GM21529 (cell line): ENCODE measurements around the gene TMEM141.

Experiments used
- ATAC-seq: cut with Tn5 transposase; IDR thresholded peaks from one replicate; pipeline ENCODE4 v1.9.1; 2021; ENCODE audit not compliant: unreplicated experiment

Gene TMEM141

DNA sequence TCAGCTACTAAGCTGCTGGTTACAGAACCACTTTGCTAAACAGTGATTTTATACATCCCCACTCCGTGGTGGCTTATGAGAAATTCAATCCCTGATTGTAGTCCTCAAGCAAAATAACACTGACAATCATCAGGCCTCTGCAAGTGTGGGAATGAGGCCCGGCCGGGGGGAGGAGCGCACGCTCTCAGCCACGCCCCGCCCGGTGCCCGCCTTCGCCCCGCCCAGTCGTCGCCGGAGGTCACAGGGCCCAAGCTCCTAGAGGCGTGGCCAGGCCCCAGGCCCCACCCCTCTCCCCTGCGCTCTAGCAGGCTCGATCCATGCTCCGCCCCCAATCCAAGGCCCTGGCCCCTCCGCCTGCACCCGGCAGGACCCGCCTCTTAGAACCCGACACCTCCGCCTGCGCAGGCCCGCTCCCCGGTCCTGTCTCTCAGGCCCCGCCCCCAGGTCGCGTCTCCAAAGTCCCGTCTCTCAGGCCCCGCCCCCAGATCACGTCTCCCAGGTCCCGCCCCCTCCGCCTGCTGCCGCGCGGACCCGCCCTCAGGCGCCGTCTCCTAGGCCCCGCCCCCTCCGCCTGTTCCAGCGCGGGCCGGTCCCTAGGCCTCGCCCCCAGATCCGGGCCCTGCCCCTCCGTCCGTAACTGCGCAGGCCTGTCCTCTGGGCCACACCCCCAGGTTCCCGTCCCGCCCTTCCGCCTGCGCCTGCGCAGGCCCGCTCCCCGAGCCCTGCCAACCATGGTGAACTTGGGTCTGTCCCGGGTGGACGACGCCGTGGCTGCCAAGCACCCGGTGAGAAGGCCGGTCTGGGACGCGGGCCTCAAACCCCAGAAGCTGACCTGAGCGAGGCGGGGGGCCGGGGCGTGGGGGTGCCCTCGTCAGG is at the start of gene TMEM141:
TSS of gene TMEM141 (plus strand) at position 705 of the 876 bp plus-strand sequence. CDS start at position 732, 27 bp downstream.
- ATAC-seq: peak; percentile 80

DNA sequence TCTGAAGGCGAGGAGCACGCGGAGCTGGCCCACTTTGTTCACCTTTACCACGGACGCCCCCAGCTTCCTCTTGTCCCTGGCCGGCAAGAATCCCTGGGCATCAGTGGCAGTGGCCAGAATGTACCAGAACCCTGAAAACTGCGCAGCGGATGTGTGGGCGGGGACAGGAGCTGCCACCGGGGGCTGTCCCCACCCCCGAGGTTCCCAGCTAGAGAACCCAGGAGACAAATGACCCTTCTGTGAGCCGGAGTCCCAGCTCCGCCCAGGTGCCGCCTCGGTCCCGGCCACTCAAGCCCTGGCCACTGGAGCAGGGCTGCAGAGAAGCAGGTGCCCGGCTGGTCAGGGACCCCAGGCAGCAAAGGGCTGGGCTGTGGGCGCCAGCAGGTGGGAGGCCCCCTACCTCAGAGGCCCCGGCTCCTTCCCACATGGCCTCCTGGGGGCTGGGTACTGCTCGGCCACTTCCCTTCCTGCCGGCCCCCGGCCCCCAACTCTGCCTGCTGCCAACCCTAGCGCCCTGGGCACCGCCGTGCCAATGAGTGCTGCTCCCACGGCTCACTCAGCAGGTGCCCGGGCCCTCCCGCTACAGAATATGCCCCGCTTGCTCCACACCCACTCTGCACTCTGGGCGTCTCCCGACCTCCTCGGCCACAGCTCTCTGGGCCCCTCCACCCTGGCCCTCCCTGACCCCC is 49.1 kb upstream of the TMEM141 start:
- no peak for ATAC-seq

DNA sequence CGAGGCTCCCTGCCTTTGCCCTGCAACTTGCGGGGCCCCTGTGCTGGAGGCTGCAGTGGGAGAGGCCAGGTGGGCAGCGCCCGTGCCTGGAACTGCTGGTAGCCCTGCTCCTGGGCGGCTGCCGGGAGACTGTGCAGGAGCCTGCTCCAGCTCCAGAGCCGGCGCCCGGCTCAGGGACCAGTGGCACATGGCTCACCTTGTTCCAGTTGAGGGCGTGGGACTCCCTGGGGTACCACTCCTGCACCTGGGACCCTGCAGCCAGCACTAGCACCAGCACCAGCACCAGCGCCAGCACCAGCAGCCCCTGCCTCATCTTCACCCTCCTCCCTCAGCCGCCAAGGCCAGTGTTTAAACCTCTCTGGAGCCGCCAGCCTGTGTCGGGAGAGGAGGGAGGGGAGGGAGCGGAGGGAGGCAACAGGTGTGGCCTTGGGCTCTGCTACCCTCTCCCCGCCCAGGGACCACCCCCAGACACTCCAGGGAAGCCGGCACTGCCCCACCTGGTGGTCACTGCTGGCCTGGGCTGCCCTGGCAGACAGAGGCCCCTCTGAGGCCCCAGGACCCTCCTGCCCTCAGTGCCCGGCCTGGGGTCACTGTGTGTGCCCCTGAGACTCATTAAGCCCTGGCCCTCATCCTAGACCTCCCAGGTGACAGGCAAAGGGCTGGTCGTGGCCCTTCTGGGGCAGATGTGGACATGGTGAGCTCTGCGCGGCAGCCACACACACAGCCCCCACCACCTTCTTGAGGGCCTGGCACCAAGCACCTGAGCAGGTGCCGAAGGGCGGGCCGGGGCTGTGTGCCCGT is 48.4 kb upstream of the TMEM141 start, which contains the start of gene LCN10:
TSS of gene LCN10 (minus strand) at position 350 of the 801 bp plus-strand sequence. CDS start at position 313, 37 bp downstream.
- no peak for ATAC-seq

DNA sequence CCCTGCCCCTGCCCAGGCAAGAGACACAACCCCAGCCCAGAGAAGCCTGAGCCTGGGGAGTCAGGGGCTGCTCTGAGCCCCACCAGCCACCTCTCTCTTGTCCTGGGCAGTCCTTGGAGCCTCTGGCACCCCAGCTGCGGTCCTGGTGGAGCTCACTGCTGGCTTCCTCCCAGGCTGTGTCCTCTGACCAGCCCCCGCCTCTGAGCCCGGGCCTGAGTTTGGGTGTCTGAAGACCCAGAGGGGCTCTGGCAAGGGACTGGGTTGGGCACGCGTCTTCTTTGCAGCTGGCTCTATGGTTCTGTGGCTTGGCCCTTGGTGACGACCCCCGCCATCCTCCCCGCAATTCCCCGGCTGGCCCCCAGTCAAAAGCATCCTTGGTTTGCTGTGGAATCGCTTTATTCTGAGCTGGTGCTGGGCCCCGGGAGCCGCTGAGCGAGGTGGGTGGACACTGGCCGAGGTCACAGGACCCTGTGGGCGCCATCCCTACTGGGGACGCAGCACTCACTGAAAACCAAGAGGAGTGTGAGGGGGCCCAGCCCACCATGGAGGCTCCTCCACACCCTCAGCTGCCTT is 47.4 kb upstream of the TMEM141 start:
- ATAC-seq: no peak

DNA sequence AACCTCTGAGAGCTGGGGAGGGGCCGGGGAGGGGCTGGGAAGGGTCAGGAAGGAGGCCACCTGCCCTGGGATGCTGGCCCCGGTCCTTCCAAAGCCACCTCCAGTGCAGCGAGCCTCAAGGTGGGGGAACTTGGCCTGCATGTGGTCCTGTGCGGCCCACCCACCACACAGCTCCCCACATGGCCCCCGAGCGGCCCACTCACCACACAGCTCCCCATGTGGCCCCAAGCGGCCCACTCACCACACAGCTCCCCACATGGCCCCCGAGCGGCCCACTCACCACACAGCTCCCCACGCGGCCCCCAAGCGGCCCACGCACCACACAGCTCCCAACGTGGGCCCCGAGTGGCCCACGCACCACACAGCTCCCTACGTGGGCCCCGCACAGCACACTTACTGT is 46.4 kb upstream of the TMEM141 start:
- ATAC-seq: no peak

DNA sequence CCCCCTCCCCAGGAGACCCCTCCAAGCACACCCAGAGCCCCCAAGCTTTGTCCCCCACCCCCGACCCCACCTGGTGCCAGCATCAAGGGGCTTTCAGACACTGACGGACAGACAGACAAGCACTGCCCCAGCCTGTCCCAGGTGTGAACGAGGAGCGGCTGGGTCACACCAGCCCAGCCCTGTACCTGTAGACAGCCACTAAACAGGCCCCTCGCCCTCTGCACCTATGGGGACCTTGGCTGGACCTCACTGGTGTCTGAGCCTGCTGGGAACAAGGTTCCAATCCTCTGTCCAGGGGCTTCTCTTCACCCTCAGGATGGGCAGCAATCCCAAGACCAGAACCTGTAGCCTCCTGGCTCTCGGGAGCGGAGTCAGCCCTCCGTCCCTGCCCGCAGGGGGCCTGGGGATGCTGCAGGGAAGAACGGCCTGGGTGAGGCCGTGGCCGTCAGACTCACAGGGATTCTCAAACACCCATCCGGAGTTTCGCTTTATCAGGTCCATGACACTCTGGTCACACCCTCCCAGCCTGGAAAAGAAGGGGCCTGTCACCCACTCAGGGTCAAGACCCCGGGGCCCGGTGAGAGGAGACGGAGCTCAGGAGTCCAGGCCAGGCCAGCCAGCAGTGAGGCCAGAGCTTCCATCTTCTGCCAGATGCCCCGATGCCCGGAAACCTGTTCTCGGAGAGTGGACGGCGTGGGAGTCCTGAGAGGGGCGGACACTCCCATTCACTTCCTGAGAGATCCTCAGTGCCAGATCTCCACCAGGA is 45.6 kb upstream of the TMEM141 start:
- ATAC-seq: no peak

DNA sequence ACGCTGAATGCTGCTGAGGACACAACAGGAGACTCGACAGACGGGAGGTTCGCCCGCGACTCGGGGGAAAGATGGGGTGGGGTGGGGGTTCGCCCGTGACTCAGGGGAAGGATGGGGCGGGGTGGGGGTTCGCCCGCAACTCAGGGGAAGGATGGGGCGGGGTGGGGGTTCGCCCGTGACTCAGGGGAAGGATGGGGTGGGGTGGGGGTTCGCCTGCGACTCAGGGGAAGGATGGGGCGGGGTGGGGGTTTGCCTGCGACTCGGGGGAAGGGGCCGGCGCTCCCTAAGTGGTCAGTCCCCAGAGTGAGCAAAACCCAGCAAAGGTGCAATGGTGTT is 45.0 kb upstream of the TMEM141 start:
- no peak for ATAC-seq

DNA sequence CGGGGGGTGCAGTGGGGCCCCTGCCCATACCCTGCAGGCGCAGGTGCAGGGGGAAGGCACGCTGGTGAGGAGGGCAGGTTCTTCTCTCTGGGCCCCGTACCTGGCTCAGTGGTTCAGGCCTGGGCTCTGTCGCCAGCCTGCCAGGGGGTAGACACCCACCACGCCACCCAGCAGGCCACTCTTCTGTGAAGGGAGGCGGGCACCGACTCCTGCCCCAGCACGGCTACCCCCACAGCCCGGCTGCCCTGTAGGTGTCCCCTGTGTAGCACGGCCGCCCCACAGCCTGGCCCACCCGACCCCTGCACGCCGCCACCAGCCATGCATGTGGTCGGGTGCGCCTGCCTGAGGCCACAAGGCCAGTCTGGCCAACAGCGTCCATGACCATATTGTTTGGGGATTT is 44.5 kb upstream of the TMEM141 start:
- no peak for ATAC-seq

DNA sequence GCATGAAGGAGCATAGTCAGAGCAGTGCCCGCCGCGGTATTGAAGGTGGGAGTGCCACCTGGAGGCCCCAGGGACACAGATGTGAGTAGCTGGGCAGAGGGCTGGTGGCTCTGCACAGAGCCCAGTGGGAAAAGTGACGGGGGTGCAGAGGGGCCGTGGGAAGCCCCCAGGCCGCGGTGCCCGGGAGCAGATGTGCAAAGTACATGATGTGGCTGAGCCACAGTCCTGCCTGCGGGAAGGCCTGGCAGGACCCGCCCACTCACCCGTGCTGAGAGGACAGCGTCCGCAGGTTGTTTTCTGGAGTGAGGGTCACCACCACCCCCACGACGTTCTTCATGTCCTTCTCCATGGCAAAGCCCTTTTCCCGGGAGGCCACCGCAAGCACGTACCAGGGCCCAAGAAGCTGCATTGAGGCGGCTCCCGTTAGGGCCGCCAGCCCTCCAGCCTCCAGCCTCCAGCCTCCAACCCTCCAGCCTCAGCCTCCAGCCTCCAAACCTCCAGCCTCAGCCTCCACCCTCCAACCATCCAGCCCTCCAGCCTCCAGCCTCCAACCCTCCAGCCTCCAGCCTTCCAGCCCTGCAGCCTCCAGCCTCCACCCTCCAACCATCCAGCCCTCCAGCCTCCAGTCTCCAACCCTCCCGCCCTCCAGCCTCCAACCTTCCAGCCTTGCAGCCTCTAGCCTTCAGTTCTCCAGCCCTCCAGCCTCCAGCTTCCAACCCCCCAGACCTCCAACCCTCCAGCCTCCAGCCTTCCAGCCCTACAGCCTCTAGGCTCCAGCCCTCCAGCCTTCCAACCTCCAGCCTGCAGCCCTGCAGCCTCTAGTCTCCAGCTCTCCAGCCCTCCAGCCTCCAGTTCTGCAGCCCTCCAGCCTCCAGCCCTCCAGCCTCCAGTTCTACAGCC is 43.7 kb upstream of the TMEM141 start:
- no peak for ATAC-seq

DNA sequence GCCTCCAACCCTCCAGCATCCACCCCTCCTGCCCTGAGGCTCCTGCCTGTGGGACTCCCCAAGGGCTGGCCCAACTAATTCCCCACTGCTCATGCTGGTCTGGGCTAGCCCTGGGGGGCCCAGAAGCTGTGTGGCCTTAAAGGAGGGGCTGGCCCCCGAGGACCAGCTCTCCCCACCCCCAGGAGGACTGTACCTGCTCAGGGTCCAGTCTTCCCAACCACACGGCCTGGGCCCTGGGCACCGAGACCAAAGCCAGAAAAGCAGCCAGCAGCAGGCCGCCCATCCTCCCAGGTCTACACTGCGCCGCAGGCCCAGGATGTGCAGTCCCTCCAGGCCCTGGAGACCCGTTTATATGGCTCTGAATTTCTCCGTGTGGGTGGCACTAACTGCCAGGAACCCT is 42.9 kb upstream of the TMEM141 start, which contains the start of gene LCN6:
TSS of gene LCN6 (minus strand) at position 325 of the 400 bp plus-strand sequence. CDS start at position 283, 42 bp downstream.
- no peak for ATAC-seq

DNA sequence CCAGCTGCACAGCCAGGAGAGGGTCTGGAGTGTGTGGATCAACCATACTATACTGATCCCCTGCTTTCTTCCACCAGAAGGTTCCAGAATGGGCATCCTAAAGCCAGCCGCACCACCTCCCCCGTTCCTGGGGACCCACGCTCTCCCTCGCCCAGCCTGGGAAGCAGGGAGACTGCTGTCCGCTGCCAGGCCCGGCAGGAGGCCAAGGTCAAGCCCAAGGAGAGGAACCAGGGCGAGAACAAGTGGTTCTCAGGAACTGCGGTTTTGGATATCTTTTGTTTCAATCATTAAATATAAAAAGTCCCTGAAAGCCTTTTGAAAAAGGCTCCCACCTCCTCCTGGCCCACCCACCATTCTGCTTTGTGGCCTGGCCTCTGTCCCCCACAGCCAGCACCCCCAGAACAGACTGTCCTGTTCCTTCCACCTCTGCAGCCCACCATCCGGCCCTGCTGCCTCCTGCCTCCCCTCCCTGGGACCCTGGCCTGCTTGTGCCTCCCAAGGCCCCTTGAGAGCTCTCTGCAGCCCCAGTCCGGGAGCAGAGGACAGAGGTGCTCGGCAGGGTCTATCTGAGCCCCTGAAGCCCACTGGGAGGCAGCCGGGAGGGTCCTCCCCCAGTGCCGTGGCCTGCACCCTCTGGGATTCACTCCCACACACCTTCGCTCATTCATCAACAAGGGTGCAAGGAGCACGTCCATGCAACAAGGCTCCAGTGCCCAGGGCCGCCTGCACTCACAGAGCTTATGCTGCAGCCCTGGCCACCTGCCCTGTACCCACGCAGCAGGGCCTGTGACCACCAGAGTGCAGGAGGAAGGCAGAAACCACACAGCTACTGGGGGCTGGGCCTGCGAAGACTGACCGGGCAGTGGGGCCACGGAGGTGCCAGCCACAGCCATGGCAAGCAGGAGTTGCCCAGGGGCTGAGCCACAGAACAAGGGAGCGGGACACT is 42.2 kb upstream of the TMEM141 start:
- ATAC-seq: no peak

DNA sequence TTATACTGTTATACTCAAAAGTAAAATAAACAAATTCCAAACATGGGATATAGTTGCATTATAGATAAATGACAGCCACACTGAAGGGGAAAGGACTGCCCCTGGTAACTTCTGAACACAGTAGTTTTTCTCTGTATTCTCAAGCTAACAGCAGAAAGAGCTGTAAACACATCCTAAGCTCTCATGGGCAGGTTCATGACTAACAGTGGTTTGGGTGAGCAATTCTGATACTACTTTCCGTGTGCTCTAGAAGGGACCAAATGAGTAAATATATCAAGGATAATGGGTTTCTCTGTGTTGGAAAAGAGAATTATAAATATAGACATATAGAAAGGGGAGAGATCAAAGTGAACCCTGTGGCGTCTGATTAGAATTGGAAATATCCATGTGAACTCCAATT is 40.6 kb upstream of the TMEM141 start:
- no peak for ATAC-seq

DNA sequence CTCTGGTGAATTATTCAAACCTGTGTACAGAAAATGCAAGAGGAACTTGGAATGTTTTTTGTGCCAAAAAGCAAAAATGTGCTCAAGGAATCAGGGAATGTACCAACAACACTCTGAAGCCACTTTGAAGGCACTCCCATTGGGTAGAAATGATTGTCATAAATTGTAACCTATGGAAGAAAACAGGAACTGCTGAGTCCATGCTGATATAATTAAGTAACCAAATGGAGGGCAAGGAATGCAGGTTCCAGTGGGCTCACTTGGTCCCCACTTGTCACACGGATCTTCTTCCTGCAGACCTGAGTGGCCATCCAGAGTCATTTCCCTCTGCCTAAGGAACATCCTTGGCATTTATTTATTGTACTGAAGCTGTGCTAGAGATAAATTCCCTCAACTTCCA is 39.9 kb upstream of the TMEM141 start:
- no peak for ATAC-seq

DNA sequence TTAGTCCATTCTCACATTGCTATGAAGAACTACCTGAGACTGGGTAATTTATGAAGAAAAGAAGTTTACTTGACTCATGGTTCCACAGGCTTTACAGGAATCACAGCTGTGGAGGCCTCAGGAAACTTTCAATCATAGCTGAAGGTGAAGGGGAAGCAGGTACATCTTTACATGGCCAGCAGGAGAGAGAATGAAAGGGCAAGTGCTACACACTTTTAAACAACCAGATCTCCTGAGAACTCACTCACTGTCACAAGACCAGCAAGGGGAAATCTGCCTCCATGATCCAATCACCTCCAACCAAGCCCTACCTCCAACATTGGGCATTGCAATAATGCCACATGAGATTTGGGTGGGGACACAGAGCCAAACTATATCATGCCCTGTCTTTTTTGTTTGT is 39.3 kb upstream of the TMEM141 start:
- ATAC-seq: no peak

DNA sequence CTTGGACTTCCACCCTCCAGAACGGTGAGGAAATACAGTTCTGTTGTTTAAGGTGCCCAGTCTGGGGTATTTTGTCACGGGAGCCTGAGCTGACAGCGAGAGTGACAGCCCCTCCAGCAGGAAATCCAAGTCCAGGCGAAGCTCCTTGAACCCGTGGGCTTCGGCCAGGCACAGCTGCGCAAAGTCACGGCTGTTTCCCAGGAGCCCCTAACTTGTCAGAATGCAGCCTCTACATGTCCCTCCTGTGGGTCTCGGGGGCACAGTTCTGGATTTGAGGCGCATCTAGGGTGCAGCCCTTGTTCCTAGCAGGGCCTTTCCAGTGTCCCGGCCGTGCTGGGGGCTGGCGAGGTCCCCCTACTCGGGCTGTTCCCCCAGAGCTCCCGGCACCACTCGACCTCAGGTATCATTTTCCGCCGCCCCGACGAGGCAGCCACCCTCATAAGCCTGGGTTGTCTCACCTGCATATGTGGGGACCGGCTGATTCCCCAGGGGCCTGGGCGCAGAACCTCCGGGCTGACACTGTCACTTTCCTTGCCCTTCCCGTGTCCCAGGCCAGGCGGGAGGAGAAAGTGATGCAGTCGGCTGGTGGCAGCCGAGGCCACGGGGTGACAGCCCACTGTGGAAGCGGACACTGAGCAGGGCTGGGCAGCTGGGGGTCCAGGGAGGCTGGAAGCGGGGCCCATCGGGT is 37.6 kb upstream of the TMEM141 start:
- ATAC-seq: no peak

DNA sequence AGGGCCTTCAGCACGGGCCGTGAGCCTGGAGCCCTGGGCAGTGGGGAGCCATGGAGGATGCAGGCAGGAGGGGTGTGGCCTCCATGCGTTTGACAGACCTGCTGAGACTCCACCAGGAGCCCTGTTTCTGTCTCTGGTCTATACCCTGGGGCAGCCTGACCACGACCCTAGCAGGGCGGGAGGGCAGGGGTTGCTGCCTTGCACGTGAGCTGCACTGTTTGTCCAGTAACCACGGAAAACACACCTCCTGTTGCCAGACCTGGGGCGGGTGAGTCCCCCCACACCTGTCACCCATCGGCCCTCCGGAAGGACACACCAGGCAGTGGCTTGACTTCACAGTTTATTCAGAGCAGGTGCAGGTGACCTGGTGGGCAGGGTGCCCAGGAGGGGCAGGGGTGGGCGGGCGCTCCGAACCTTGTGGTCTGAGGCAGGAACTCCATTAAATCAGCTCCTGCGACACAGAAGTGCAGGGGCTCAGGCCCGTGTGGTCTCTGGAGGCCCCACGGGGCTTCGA is 37.0 kb upstream of the TMEM141 start:
- no peak for ATAC-seq

DNA sequence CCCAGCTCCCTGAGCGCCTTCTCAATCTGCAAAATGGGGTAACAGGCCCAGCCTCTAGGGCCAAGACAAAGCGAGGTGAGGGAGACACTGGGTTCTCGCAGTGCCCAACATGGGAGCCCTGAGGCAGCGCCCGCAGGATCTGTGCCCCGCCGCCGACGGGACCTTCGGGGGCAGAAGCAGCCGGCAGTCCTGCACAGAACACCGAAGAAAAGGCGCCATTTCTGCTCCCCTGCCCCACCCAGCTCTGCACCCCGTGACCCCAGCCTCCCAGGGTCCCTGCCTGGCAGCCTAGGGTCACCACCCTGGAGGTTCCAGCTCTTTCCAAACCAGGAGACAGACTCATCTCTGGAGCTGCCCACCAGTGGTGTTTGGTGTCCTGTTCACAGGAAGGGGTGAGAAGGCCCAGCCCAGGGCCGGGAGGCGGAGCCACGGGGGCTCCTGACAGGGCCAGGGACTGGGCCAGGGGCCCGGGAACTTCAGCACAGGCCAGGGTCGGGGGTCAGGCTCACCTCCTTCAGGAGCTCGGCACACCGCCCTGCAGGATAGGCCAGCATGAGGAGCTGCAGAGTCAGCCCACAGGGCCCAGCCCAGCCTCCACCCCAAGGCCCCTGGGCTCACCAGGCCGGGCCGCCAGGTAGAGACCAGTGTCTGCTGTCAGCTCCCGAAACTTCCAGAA is 36.4 kb upstream of the TMEM141 start:
- ATAC-seq: no peak
